ENCODE measurements around the gene BNIPL. TPM values are rescaled to one million over a fixed set of nuclear protein-coding genes. Genes with fewer than 3 reads are reported as not detected.

BNIPL gene
- total RNA-seq, 2 donors from 2014 or later = 0.69 to 1.9 TPM

- no peak for DNase-seq
- Histone ChIP-seq H3K4me1 (peaks cover 7% of the 10 kb centered on the region), H3K27me3 (no peaks in the 10 kb centered on the region), H3K36me3 (no peaks in the 10 kb centered on the region), H3K27ac (no peak overlapping the region), H3K9ac (ENCODE audit: low read depth in 2 of 2, low read length in 2 of 2) (no peak overlapping the region), H3K4me3 (peak overlapping the region; percentile 88), H3K9me3 (no peaks in the 10 kb centered on the region)
- no peak for TF ChIP-seq CTCF (IDR thresholded peaks at IDR 0.05)
- intact Hi-C loops (cut with DNase I) = no loop called here
Observed at GRCh38 chr1:151060657-151061421, 24.5 kb downstream of the BNIPL start.

GRCh38 chr1:151061704-151062103 is 25.3 kb downstream of the BNIPL start:
- TF ChIP-seq CTCF (IDR thresholded peaks at IDR 0.05) = no peak
- Histone ChIP-seq H3K9ac (ENCODE audit: low read depth in 2 of 2, low read length in 2 of 2) (no peak overlapping the region), H3K9me3 (no peaks in the 10 kb centered on the region), H3K4me3 (no peak overlapping the region), H3K36me3 (no peaks in the 10 kb centered on the region), H3K4me1 (peaks cover 5% of the 10 kb centered on the region), H3K27ac (no peak overlapping the region), H3K27me3 (no peaks in the 10 kb centered on the region)
- intact Hi-C loops (cut with DNase I) = no loop called here
- no peak for DNase-seq

GRCh38 chr1:151062741-151063371 is 26.5 kb downstream of the BNIPL start:
- DNase-seq = no peak
- Histone ChIP-seq H3K9me3 (no peaks in the 10 kb centered on the region), H3K4me1 (no peaks in the 10 kb centered on the region), H3K4me3 (no peak overlapping the region), H3K36me3 (no peaks in the 10 kb centered on the region), H3K27me3 (no peaks in the 10 kb centered on the region), H3K27ac (no peak overlapping the region), H3K9ac (ENCODE audit: low read depth in 2 of 2, low read length in 2 of 2) (no peak overlapping the region)
- TF ChIP-seq CTCF (IDR thresholded peaks at IDR 0.05) = no peak
- intact Hi-C loops (cut with DNase I) = no loop called here

- H3K27me3 ChIP-seq = no peaks in the 10 kb centered on the region
- no peak overlapping the region for H3K4me3 ChIP-seq
- no peak overlapping the region for H3K9ac ChIP-seq (ENCODE audit: low read depth in 2 of 2, low read length in 2 of 2)
- no peak for TF ChIP-seq CTCF (IDR thresholded peaks at IDR 0.05)
- H3K4me1 ChIP-seq = no peaks in the 10 kb centered on the region
- intact Hi-C loops (cut with DNase I) = no loop called here
- H3K9me3 ChIP-seq = no peaks in the 10 kb centered on the region
- no peak overlapping the region for H3K27ac ChIP-seq
- no peaks in the 10 kb centered on the region for H3K36me3 ChIP-seq
- no peak for DNase-seq
Observed at GRCh38 chr1:151065089-151065645, 28.8 kb downstream of the BNIPL start.

- Histone ChIP-seq H3K27ac (no peak overlapping the region), H3K9me3 (no peaks in the 10 kb centered on the region), H3K9ac (ENCODE audit: low read depth in 2 of 2, low read length in 2 of 2) (no peak overlapping the region), H3K4me1 (peaks cover 6% of the 10 kb centered on the region), H3K27me3 (no peaks in the 10 kb centered on the region), H3K36me3 (no peaks in the 10 kb centered on the region), H3K4me3 (no peak overlapping the region)
- intact Hi-C loops (cut with DNase I) = no loop called here
- no peak for TF ChIP-seq CTCF (IDR thresholded peaks at IDR 0.05)
- no peak for DNase-seq
Observed at GRCh38 chr1:151067185-151067584, 30.8 kb downstream of the BNIPL start.

Data from colonic mucosa (tissue), 4 donors.